ENCODE results near the gene LRRC8B. TPM values are rescaled to one million over a fixed set of nuclear protein-coding genes. Genes with fewer than 3 reads are reported as not detected.

Gene LRRC8B
- total and polyA plus RNA-seq, 9 of the 15 experiments (the other 6 are each of a cell fraction or from before 2014, with no cell fraction given): 4.3 to 43.7 (median 14.4) TPM

GRCh38 chr1:89518221-89518631, 6.4 kb upstream of the LRRC8B start:
- POLR2A ChIA-PET: interaction anchor here (0.7 kb wide), 1 partner anchor 822 kb away, joined by 3 read pairs; no protein-coding TSS in a partner anchor
- no peak for DNase-seq (ENCODE audit: extremely low read depth in 1 of 4, low spot score in 3 of 4)
- H3K4me1 ChIP-seq (replicated peaks in 1 of 2; ENCODE audit: control insufficient read depth in 2 of 2, insufficient read depth in 2 of 2, low read length in 2 of 2): peaks cover 0 to 9% of the 10 kb centered on the region in 2 experiments; a peak in 3 of 5 replicates
- TF ChIP-seq REST (IDR thresholded peaks at IDR 0.05; ENCODE audit: borderline replicate concordance) (no peak), REST (CRISPR knock-in tag; IDR thresholded peaks at IDR 0.05; ENCODE audit: low read depth) (no peak), PHB (CRISPR knock-in tag; IDR thresholded peaks at IDR 0.05) (no peak), MEIS2 (IDR thresholded peaks at IDR 0.05; ENCODE audit: partially characterized antibody) (no peak), PREB (CRISPR knock-in tag; IDR thresholded peaks at IDR 0.05) (no peak), TOE1 (IDR thresholded peaks at IDR 0.05; ENCODE audit: borderline replicate concordance) (no peak), TOE1 (CRISPR knock-in tag; IDR thresholded peaks at IDR 0.05; ENCODE audit: borderline replicate concordance, low read depth) (no peak), ELF1 (tag; IDR thresholded peaks at IDR 0.05) (no peak), MYBL2 (IDR thresholded peaks at IDR 0.05; ENCODE audit: low read depth) (no peak), MYBL2 (CRISPR knock-in tag; IDR thresholded peaks at IDR 0.05; ENCODE audit: borderline replicate concordance) (no peak), ZNF449 (CRISPR knock-in tag; IDR thresholded peaks at IDR 0.05) (no peak), DMBX1 (CRISPR knock-in tag; IDR thresholded peaks at IDR 0.05; ENCODE audit: borderline replicate concordance) (no peak), CC2D1A (IDR thresholded peaks at IDR 0.05) (no peak)

More at GRCh38 chr1:89518221-89518631, 6.4 kb upstream of the LRRC8B start:
- Histone ChIP-seq H3K9ac (ENCODE audit: insufficient read depth in 1 of 2, low read depth in 2 of 2, low read length in 2 of 2) (no peak overlapping the region), H3K79me2 (ENCODE audit: control insufficient read depth, insufficient read depth, low read length) (no peaks in the 10 kb centered on the region), H3K9me1 (ENCODE audit: control insufficient read depth, insufficient read depth, low read length) (no peaks in the 10 kb centered on the region), H3K27me3 (ENCODE audit: control insufficient read depth in 2 of 2, insufficient read depth in 2 of 2, low read length in 2 of 2) (no peaks in the 10 kb centered on the region), H3K36me3 (ENCODE audit: control insufficient read depth, insufficient read depth, low read length) (no peaks in the 10 kb centered on the region), H3K9me3 (replicated peaks; ENCODE audit: control insufficient read depth, insufficient read depth, low read depth, low read length) (no peaks in the 10 kb centered on the region; the same call in 1 of the 2 replicates), H2AFZ (ENCODE audit: low read depth, low read length) (no peak overlapping the region), H3K4me3 (no peak overlapping the region), H4K20me1 (replicated peaks; ENCODE audit: control insufficient read depth, insufficient read depth, low read length) (no peaks in the 10 kb centered on the region), H3K4me2 (ENCODE audit: insufficient read depth, low read length) (no peak overlapping the region), H3K27ac (ENCODE audit: extremely low read depth, low read depth, low read length) (no peak overlapping the region)
- in situ Hi-C loops (cut with MboI) (loop anchor here (5.0 kb wide), 1 partner anchor 79 kb away; no protein-coding TSS in a partner anchor), intact Hi-C loops (cut with micrococcal nuclease) (no loop called here)
- no peak for FAIRE-seq
- WGBS (ENCODE audit: insufficient coverage, low coverage, missing lambda C conversion rate): 25% methylated on average over 3 of the region's 3 CpGs
- no peak for ATAC-seq
- no TSS peak for BruUV-seq (replicated peaks)
- CTCF ChIA-PET (ENCODE audit: low intra/inter-chr PET ratio): interaction anchor here (0.6 kb wide), 1 partner anchor 38 kb away, joined by 3 read pairs; no protein-coding TSS in a partner anchor
